HepG2 (cell line): ENCODE measurements around the gene RAB17. TPM values are rescaled to one million over a fixed set of nuclear protein-coding genes. Genes with fewer than 3 reads are reported as not detected.
A peak's percentile ranks its signal among the peaks of the same experiment; 100 is the strongest.

Source experiments
- CBX1 ChIP-seq: IDR thresholded peaks from one replicate; pipeline ENCODE4 v1.6.1; 2016; ENCODE audit warnings: antibody characterized with exemption, low read depth
- CEBPG ChIP-seq: IDR thresholded peaks from 2 replicates; pipeline ENCODE4 v1.6.1; 2016
- CREB1 ChIP-seq, 2 experiments: fragments of 450-650 bp in 1 of 2; IDR thresholded peaks; 2 replicates each; pipeline ENCODE4 v1.6.1; 2016 to 2017; ENCODE audit warnings: control low read depth in 1 of 2, mild to moderate bottlenecking in 1 of 2, missing compliant biosample characterization in 1 of 2, missing genetic modification characterization in 1 of 2
- FOXP1 ChIP-seq, 2 experiments: fragments of 450-650 bp in 1 of 2; IDR thresholded peaks; 2 replicates each; pipeline ENCODE4 v1.6.1; 2017 to 2018; ENCODE audit warnings: antibody characterized with exemption in 1 of 2
- GABPA ChIP-seq, 2 experiments: IDR thresholded peaks; 2 replicates each; pipeline ENCODE4 v1.6.1; 2011 to 2016; ENCODE audit warnings: low read depth in 2 of 2, low read length in 1 of 2, missing biosample characterization in 1 of 2, missing genetic modification characterization in 1 of 2
- MYC ChIP-seq: sonication (generic); formaldehyde crosslinking; IDR thresholded peaks from 2 replicates; pipeline ENCODE4 v1.9.0; 2021; ENCODE audit warnings: missing genetic modification reagents, borderline replicate concordance
- MYNN ChIP-seq: sonication (generic); formaldehyde crosslinking; IDR thresholded peaks from 2 replicates; pipeline ENCODE4 v1.4.0; 2020; ENCODE audit warnings: mild to moderate bottlenecking, low read depth, missing genetic modification reagents
- NFYB ChIP-seq: sonication (generic); formaldehyde crosslinking; IDR thresholded peaks from 2 replicates; pipeline ENCODE4 v1.4.0; 2020; ENCODE audit warnings: missing genetic modification reagents
- PHF21A ChIP-seq: sonication (generic); formaldehyde crosslinking; IDR thresholded peaks from 2 replicates; pipeline ENCODE4 v1.5.0; 2020; ENCODE audit warnings: mild to moderate bottlenecking, missing genetic modification reagents
- POLR2A ChIP-seq, 2 experiments: IDR thresholded peaks; 2 replicates each; pipeline ENCODE4 v1.6.1; 2011; ENCODE audit warnings: low read depth in 2 of 2, low read length in 2 of 2, mild to moderate bottlenecking in 1 of 2, moderate library complexity in 1 of 2; ENCODE audit not compliant: insufficient read depth in 1 of 2
- REST ChIP-seq, 2 experiments: IDR thresholded peaks; 2 replicates each; pipeline ENCODE4 v1.6.1; 2011 to 2012; ENCODE audit warnings: low read length in 2 of 2, borderline replicate concordance in 1 of 2, low read depth in 1 of 2, mild to moderate bottlenecking in 1 of 2, moderate library complexity in 1 of 2
- SNAPC2 ChIP-seq: sonication (generic); formaldehyde crosslinking; IDR thresholded peaks from 2 replicates; pipeline ENCODE4 v1.8.1; 2022; ENCODE audit warnings: mild to moderate bottlenecking, missing genetic modification reagents
- TBX2 ChIP-seq: sonication (generic); formaldehyde crosslinking; IDR thresholded peaks from 2 replicates; pipeline ENCODE4 v1.5.0; 2020; ENCODE audit warnings: missing genetic modification reagents, mild to moderate bottlenecking, borderline replicate concordance
- U2AF1 ChIP-seq: fragments of 200-400 bp; formaldehyde crosslinking; optimal IDR thresholded peaks from 2 replicates; pipeline ENCODE3; 2017; ENCODE audit warnings: mild to moderate bottlenecking, low read depth, low read length
- ZBTB7B ChIP-seq: sonication (generic); formaldehyde crosslinking; IDR thresholded peaks from 2 replicates; pipeline ENCODE4 v1.4.0; 2020; ENCODE audit warnings: missing genetic modification reagents
- ZFP1 ChIP-seq: IDR thresholded peaks from 2 replicates; pipeline ENCODE4 v1.6.1; 2016
- ZFP62 ChIP-seq: sonication (generic); formaldehyde crosslinking; IDR thresholded peaks from 2 replicates; pipeline ENCODE4 v1.4.0; 2020; ENCODE audit warnings: missing genetic modification reagents
- ZNF143 ChIP-seq: sonication (generic); formaldehyde crosslinking; IDR thresholded peaks from 2 replicates; pipeline ENCODE4 v1.4.0; 2020; ENCODE audit warnings: missing genetic modification reagents
- ZNF337 ChIP-seq: sonication (generic); formaldehyde crosslinking; IDR thresholded peaks from 2 replicates; pipeline ENCODE4 v1.5.1; 2020; ENCODE audit warnings: missing genetic modification reagents, low read depth, mild to moderate bottlenecking, borderline replicate concordance
- ZNF503 ChIP-seq: sonication (generic); formaldehyde crosslinking; IDR thresholded peaks from 2 replicates; pipeline ENCODE4 v1.4.0; 2020; ENCODE audit warnings: missing genetic modification reagents
- ZNF687 ChIP-seq: sonication (generic); formaldehyde crosslinking; IDR thresholded peaks from 2 replicates; pipeline ENCODE4 v1.5.1; 2020; ENCODE audit warnings: mild to moderate bottlenecking, missing genetic modification reagents, moderate library complexity
- ZNF850 ChIP-seq: sonication (generic); formaldehyde crosslinking; conservative IDR thresholded peaks from 2 replicates; pipeline ENCODE4 v1.9.0; 2021; ENCODE audit warnings: mild to moderate bottlenecking, missing genetic modification reagents
- polyA plus RNA-seq, 8 experiments: library from polyadenylated mRNA; depleted of rRNA in 3 of 8; stranded (reverse) in 7 of 8; unstranded in 1 of 8; fragments of >200 nt; fragmentation: Illumina TruSeq in 4 of 8; extraction: Trizol in 4 of 8; gene quantifications; 2 replicates each; pipeline versions ENCODE4 v1.2.1 to v1.2.3, GENCODE V29; 2011 to 2016; ENCODE audit warnings: low read depth in 4 of 8, missing spikeins in 1 of 8, mixed read lengths in 1 of 8; ENCODE audit not compliant: insufficient read depth in 1 of 8
- total RNA-seq, 5 experiments: library from RNA; depleted of rRNA; stranded (reverse); fragments of >200 nt; fragmentation: Illumina TruSeq; extraction: Trizol; gene quantifications; 2 replicates each; pipeline ENCODE4 v1.2.3, GENCODE V29; 2016; ENCODE audit warnings: low read depth in 1 of 5

The RAB17 gene
- total and polyA plus RNA-seq, 2 of the 13 experiments (the other 11 are each of a cell fraction or from before 2014, with no cell fraction given): 68.0 to 124 TPM

- TF ChIP-seq REST (IDR thresholded peaks at IDR 0.05; ENCODE audit: borderline replicate concordance in 1 of 2, low read depth in 1 of 2, low read length in 2 of 2) (peak; percentile 67 to 92), GABPA (IDR thresholded peaks at IDR 0.05; ENCODE audit: low read depth, low read length) (no peak), GABPA (CRISPR knock-in tag; IDR thresholded peaks at IDR 0.05; ENCODE audit: low read depth) (peak; percentile 53), TBX2 (0 out of 2 replicates have a peak, but pooled peaks have one; percentile 11), MYNN (no peak), ZNF503 (CRISPR knock-in tag) (no peak), ZNF850 (CRISPR knock-in tag) (no peak), POLR2A (IDR thresholded peaks at IDR 0.05; ENCODE audit: insufficient read depth in 1 of 2, low read depth in 2 of 2, low read length in 2 of 2) (no peak), ZNF143 (no peak), FOXP1 (IDR thresholded peaks at IDR 0.05) (no peak), FOXP1 (CRISPR knock-in tag; IDR thresholded peaks at IDR 0.05) (peak; percentile 70), ZFP62 (CRISPR knock-in tag) (no peak), ZNF337 (CRISPR knock-in tag) (no peak), CREB1 (IDR thresholded peaks at IDR 0.05) (no peak), CREB1 (CRISPR knock-in tag; IDR thresholded peaks at IDR 0.05) (no peak), CBX1 (no peak), CEBPG (CRISPR knock-in tag) (no peak), ZFP1 (CRISPR knock-in tag) (no peak), ZBTB7B (CRISPR knock-in tag) (no peak), U2AF1 (no peak), ZNF687 (CRISPR knock-in tag) (peak; percentile 17; the same call in 1 of the 2 replicates), NFYB (CRISPR knock-in tag) (no peak), MYC (0 out of 2 replicates have a peak, but pooled peaks have one; percentile 19), PHF21A (CRISPR knock-in tag) (no peak), SNAPC2 (CRISPR knock-in tag) (no peak)
These were observed 42.6 kb downstream of the RAB17 start (continued) for GRCh38 chr2:237547841-237548416.
